ENCODE results near the gene GPR68.
"Not testable (repeated sequence)": the region's sequence is repeated elsewhere in the genome, so short reads cannot be mapped to it uniquely, and the experiment has no call there.

The GPR68 gene

GRCh38 chr14:91252871-91253794 is 8.6 kb upstream of the GPR68 start:
- DNase-seq (ENCODE audit: low read depth in 2 of 3, low spot score in 2 of 3), result no peak

- no peak for DNase-seq (ENCODE audit: low read depth in 2 of 3, low spot score in 2 of 3)
Observed at GRCh38 chr14:91250912-91251311, 6.4 kb upstream of the GPR68 start.

- no peak for DNase-seq (ENCODE audit: low read depth in 2 of 3, low spot score in 2 of 3)
Observed at GRCh38 chr14:91249841-91250616, 5.5 kb upstream of the GPR68 start.

DNA sequence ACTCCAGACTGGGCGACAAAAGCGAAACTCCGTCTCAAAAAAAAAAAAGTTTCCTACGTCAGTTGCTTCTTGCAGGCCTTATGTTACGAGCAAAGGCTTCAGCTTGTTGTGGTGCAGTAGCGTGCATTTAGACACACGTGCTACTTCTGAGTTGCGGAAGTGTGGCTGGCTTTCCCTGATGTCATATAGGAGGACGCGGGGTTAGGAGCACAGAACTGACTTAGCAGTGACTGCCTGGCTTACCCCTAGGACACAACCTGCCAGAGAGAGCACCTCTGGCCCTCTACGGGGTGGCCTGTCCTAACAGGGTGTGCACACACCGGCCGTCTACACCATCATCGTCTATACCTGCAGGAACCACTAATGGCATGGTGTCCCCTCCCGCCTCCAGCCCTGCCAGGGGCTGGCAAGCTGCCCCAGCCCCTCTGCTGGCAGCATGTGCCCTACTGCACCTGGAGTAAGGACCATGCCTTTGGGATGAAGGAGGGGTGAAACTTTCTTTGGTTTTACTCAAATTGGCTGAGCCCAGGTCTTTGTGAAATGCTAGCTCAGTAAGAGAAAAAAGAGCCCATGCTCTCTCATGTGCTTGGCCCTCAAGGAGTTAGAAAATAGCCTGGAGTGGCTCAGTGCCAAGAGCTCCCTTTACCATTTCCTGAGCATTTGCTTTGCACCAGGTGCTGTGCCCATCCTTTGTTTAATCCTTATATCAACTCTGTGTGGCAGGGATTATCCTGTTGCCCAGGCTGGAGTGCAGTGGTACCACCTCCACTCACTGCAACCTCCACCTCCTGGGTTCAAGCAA is 1.7 kb upstream of the GPR68 start:
- DNase-seq (ENCODE audit: low read depth in 2 of 3, low spot score in 2 of 3), result no peak

DNA sequence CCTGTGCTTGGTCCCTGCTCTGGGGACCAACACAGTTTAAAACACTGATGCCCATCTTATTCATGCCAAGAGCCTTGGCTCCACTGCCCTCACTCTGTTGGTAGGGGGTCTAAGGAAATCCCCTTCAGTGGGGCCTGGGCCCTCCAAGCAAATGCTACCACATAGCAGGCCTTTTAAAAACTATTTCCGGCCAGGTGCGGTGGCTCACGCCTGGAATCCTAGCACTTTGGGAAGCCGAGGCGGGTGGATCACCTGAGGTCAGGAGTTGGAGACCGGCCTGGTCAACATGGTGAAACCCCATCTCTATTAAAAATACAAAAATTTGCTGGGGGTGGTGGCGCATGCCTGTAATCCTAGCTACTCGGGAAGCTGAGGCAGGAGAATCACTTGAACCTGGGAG is 1.1 kb upstream of the GPR68 start:
- DNase-seq (ENCODE audit: low read depth in 2 of 3, low spot score in 2 of 3), result not testable (repeated sequence)

- DNase-seq (ENCODE audit: low read depth in 2 of 3, low spot score in 2 of 3), result no peak
Observed at GRCh38 chr14:91245029-91245428, 525 bp upstream of the GPR68 start.

DNA sequence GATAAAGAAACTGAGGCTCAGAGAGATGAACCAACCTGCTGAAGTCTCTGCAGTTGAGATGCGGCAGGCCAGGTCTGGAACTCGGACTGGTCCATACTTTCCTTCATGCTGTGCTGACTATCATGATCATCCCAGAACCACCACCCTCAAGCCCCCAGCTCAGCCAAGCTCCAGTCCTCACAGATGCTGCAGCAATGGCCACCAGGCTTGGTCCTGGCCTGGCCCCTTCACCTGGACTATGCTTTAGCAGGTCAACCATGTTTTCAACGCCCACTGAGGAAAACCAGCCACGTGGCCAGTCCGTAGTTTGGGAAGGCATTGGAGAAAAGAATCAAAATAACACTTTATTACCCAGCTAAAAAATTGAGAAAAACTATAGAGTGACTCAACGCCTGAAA is 1.4 kb downstream of the GPR68 start:
- DNase-seq (ENCODE audit: low read depth in 2 of 3, low spot score in 2 of 3), result no peak

- DNase-seq (ENCODE audit: low read depth in 2 of 3, low spot score in 2 of 3), result no peak
Observed at GRCh38 chr14:91242635-91243034, 1.9 kb downstream of the GPR68 start.

GRCh38 chr14:91241863-91242262 is 2.6 kb downstream of the GPR68 start:
- DNase-seq (ENCODE audit: low read depth in 2 of 3, low spot score in 2 of 3), result no peak

DNA sequence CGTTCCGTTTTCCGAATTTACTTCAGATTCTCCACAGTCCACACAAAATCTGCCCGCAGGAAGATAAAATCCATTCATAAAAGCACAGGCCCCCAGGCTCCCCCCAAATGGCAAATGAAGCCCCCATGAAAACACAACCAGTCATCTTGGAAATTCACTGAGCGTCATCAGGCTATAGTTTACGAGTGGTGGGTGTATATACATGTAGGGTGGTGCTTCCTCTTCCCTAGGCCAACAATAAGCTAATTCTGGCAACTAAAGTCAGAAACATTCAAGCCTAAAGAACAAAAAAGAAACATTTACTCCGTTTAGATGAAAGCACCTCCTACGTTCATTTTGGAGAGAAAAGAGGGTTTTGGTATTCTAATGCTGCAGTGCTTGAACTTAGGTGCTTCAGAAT is 5.8 kb downstream of the GPR68 start:
- DNase-seq (ENCODE audit: low read depth in 2 of 3, low spot score in 2 of 3), result no peak

- no peak for DNase-seq (ENCODE audit: low read depth in 2 of 3, low spot score in 2 of 3)
Observed at GRCh38 chr14:91238085-91238484, 6.4 kb downstream of the GPR68 start.

DNA sequence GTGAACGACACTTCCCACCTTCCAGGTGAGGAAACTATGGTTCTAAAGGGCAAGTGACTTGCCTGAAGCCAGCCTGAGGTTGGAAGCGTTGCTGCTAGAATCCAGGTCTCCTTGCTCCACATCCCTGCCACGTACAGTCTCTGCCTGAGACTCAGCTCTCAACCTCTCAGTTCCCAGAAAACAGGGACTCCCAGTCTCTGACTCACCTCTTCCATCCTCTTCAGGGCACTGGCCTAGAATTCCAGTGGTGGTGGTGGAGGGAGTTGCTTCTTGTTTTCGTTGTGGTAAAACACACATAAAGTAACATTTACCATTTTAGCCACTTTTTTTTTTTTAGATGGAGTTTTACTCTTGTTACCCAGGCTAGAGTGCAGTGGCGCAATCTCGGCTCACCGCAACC is 7.3 kb downstream of the GPR68 start:
- DNase-seq (ENCODE audit: low read depth in 2 of 3, low spot score in 2 of 3), result no peak

DNA sequence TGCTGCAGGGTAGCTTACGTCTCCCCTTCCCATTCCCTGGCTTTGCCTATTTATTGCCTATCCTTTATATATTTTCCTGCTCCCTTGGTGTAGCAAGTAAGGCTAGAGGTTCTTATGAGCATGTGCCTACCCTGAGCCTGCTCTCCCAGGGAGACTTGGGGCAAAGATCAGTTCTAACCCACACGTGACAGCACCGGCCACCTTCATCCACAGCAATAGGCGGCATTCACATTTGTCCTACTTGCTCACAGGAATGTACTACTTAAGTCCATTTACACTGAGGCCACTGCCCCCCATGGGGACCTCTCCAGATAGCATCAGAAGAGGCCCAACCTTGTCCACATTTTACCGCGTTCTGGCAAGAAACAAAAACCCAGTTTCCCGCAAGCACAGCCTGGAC is 8.7 kb downstream of the GPR68 start:
- DNase-seq (ENCODE audit: low read depth in 2 of 3, low spot score in 2 of 3), result no peak

DNA sequence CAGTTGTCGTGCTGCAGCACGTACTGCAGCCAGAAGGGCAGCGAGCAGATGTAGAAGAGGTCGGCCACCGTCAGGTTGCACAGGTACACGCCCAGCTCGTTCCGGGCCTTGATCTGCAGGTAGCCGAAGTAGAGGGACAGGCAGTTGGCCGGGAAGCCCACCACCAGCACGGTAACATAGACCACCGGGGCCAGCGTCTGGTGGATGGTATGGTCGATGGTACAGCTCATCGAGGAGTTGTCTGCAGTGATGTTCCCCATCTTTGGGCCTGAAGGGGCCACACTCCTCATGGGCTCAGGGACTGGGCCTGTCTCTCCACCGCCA is 9.8 kb downstream of the GPR68 start:
- no peak for DNase-seq (ENCODE audit: low read depth in 2 of 3, low spot score in 2 of 3)

GRCh38 chr14:91233936-91234790 is 10.3 kb downstream of the GPR68 start:
- no peak for DNase-seq (ENCODE audit: low read depth in 2 of 3, low spot score in 2 of 3)

DNA sequence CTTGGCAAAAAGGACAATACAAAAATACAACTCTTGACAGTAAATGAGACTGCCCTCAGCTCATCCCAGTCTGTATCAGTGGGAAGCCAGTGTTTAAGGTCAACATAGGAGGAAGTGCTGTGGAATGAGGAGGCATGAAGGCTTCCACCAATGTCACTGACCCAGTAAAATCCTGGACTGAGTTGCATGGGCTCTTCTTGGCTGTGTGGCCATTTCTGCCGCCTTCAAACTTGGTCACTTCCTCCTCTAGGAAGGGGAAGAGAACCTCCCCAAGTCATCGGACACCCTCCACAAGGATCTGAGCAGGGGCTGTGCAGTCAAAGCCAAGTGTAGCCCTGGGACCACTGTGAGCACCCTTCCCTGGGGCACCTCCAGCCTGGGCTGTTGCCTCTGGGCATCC is 11.9 kb downstream of the GPR68 start:
- no peak for DNase-seq (ENCODE audit: low read depth in 2 of 3, low spot score in 2 of 3)

DNA sequence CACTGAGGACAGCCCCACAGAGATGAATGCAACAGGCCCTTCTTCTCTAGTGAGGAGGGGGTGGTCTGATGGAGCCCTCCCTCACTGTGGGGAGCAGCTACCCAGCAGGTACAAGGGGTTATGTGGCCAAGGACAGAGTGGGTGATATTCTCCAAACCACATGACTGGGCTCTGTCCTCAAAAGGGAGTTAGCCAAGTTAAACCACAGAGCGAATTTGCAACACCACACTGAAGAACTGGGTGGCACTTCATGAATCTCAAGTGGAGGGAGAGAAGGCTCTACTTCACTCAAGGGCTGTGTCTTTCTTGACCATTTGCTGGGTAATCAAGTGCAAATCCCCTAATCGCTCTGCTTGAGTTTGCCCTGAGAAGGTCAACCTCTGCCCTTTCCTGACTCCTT is 12.5 kb downstream of the GPR68 start:
- no peak for DNase-seq (ENCODE audit: low read depth in 2 of 3, low spot score in 2 of 3)

- no peak for DNase-seq (ENCODE audit: low read depth in 2 of 3, low spot score in 2 of 3)
Observed at GRCh38 chr14:91231446-91231845, 13.1 kb downstream of the GPR68 start.

DNA sequence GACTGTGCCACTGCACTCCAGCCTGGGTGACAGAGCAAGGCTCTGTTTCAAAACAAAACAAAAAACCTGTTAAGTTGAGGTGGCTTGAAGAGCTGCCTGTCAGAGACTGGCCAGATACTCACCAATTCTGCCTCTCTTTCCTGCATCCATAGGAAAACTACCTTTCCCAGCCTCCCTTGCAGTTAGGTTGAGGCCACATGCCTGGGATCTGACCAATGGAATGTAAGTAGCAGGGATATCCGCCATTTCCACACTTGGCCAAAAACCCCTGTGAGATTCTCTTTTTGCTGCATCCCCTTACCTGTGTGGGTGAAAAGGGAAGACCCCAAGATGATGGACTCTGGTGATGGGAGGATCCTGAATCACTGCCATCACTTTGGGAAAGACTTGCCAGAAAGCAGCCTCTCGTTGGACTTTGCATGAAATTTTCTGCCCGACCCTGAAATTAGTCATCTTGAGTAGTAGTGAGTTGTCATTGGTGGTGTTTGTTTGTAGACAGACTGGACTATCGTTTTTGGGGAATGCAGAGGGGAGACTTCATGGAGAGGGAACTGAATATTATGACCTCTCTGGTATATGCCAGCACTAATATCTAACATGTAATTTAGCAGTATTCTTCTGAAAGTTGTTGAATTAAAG is 14.0 kb downstream of the GPR68 start:
- DNase-seq (ENCODE audit: low read depth in 2 of 3, low spot score in 2 of 3), result no peak

DNA sequence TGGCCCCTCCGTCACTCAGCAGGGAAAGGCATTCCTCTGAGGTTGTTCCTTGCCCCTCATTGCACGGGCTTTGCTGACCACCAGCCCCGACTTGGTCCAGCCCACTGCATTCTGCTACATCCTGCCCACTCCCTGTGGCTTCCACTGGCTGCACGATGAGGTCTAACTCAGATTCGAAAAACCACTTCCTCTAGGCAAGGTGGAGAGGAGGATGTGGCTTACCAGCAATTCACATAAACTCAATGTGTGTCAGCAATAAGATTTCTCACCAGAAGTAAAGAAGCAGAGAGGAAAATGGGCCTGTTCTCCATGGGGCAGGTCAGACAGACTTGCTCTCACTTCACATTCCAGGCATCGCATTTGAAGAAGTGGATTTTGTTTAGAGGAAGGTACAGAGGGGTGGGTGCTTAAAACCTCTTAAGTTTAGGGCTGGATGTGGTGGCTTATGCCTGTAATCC is 14.7 kb downstream of the GPR68 start:
- DNase-seq (ENCODE audit: low read depth in 2 of 3, low spot score in 2 of 3), result no peak
